OCI-LY7 (cell line): ENCODE data around the gene PANK4. TPM values are rescaled to one million over a fixed set of nuclear protein-coding genes. Genes with fewer than 3 reads are reported as not detected.

ENCODE experiments used
- BruUV-seq: library from RNA; stranded (reverse); fragments of 400-500 nt; replicated peaks from 2 replicates; lab custom pipeline; 2021; lab: Mats Ljungman, UMichigan
- CTCF ChIA-PET: fragments of 300-600 bp; sonication (Branson Sonifier 250); formaldehyde crosslinking; loops from one replicate; lab custom pipeline; 2022; ENCODE audit warnings: antibody characterized with exemption; ENCODE audit not compliant: unreplicated experiment; lab: Charles Lee
- POLR2A ChIA-PET: fragments of 300-600 bp; sonication (Branson Sonifier 250); formaldehyde crosslinking; loops from one replicate; lab custom pipeline; 2022; ENCODE audit warnings: antibody characterized with exemption; lab: Charles Lee
- DNase-seq: peaks from one replicate; pipeline ENCODE4 v3.0.0-alpha.2; 2015; ENCODE audit warnings: low spot score
- H2AFZ ChIP-seq: fragments of 200-600 bp; sonication (generic), shearing (Covaris generic); 2 replicates; pipeline ENCODE4 v1.6.1; 2014; ENCODE audit warnings: mild to moderate bottlenecking, antibody characterized with exemption, low read length, moderate library complexity
- H3K27ac ChIP-seq: fragments of 200-600 bp; sonication (generic); 2 replicates; pipeline ENCODE4 v1.5.1; 2014; ENCODE audit warnings: mixed run types, low read depth, mild to moderate bottlenecking, moderate library complexity, low read length, inconsistent platforms; ENCODE audit not compliant: poor library complexity, severe bottlenecking
- H3K36me3 ChIP-seq: fragments of 200-600 bp; sonication (generic); 2 replicates; pipeline ENCODE4 v1.6.1; 2014; ENCODE audit warnings: mild to moderate bottlenecking, antibody characterized with exemption, low read length, moderate library complexity, mixed read lengths; ENCODE audit not compliant: insufficient read depth
- H3K4me1 ChIP-seq: fragments of 200-600 bp; sonication (generic); 2 replicates; pipeline ENCODE4 v1.5.1; 2014; ENCODE audit warnings: mild to moderate bottlenecking, low read length; ENCODE audit not compliant: insufficient read depth, poor library complexity, severe bottlenecking
- H3K4me2 ChIP-seq: fragments of 200-600 bp; sonication (generic); 2 replicates; pipeline ENCODE4 v1.6.1; 2014; ENCODE audit warnings: mild to moderate bottlenecking, low read length
- H3K4me3 ChIP-seq: fragments of 200-600 bp; sonication (generic); 2 replicates; pipeline ENCODE4 v1.5.1; 2014; ENCODE audit warnings: mild to moderate bottlenecking, low read depth, low read length; ENCODE audit not compliant: poor library complexity, severe bottlenecking
- H3K79me2 ChIP-seq: fragments of 200-600 bp; sonication (generic); 2 replicates; pipeline ENCODE4 v1.6.1; 2016; ENCODE audit warnings: low read depth, mild to moderate bottlenecking, low read length, moderate library complexity, mixed read lengths; ENCODE audit not compliant: insufficient read depth
- H3K9me2 ChIP-seq: fragments of 200-600 bp; sonication (generic); 2 replicates; pipeline ENCODE4 v1.6.1; 2016; ENCODE audit warnings: mild to moderate bottlenecking, low read length, mixed read lengths; ENCODE audit not compliant: insufficient read depth
- H3K9me3 ChIP-seq: fragments of 200-600 bp; sonication (generic); 2 replicates; pipeline ENCODE4 v1.6.1; 2014; ENCODE audit warnings: mild to moderate bottlenecking, mixed run types, low read length, mixed read lengths
- H4K20me1 ChIP-seq: fragments of 200-600 bp; sonication (generic); 2 replicates; pipeline ENCODE4 v1.6.1; 2014; ENCODE audit warnings: mild to moderate bottlenecking, antibody characterized with exemption, low read length, moderate library complexity, mixed read lengths; ENCODE audit not compliant: insufficient read depth
- EZH2phosphoT487 ChIP-seq: fragments of 200-600 bp; sonication (generic); IDR thresholded peaks from 2 replicates; pipeline ENCODE4 v1.6.1; 2018; ENCODE audit warnings: low read depth, borderline replicate concordance, mild to moderate bottlenecking, mixed run types, antibody characterized with exemption, low read length, moderate library complexity, mixed read lengths
- intact Hi-C: fragments of 100-400 bp; cut with micrococcal nuclease; formaldehyde crosslinking; loops from one replicate; pipeline ENCODE4 v1.10.0; 2022; ENCODE audit not compliant: unreplicated experiment
- total RNA-seq, 2 experiments: library from RNA; depleted of rRNA in 1 of 2; stranded (reverse); fragments of >200 nt in 1 of 2; shearing (Covaris generic) in 1 of 2; gene quantifications; 2 replicates each; pipeline ENCODE4 v1.2.3, GENCODE V29; 2014 to 2022
- TF ChIP-seq, protein P1 (sequence below): fragments of 200-600 bp; sonication (generic); conservative IDR thresholded peaks from 2 replicates; pipeline ENCODE4 v1.5.1; 2014; ENCODE audit warnings: mild to moderate bottlenecking, antibody characterized with exemption, low read length, moderate library complexity, mixed read lengths

PANK4 gene
- total RNA-seq, 2 experiments from 2014 or later = 49.1 to 55.9 TPM

- no peaks in the 10 kb centered on the region for H4K20me1 ChIP-seq
- no peaks in the 10 kb centered on the region for H3K79me2 ChIP-seq
- TF ChIP-seq EZH2phosphoT487 = no peak
- TF ChIP-seq, protein P1, sequence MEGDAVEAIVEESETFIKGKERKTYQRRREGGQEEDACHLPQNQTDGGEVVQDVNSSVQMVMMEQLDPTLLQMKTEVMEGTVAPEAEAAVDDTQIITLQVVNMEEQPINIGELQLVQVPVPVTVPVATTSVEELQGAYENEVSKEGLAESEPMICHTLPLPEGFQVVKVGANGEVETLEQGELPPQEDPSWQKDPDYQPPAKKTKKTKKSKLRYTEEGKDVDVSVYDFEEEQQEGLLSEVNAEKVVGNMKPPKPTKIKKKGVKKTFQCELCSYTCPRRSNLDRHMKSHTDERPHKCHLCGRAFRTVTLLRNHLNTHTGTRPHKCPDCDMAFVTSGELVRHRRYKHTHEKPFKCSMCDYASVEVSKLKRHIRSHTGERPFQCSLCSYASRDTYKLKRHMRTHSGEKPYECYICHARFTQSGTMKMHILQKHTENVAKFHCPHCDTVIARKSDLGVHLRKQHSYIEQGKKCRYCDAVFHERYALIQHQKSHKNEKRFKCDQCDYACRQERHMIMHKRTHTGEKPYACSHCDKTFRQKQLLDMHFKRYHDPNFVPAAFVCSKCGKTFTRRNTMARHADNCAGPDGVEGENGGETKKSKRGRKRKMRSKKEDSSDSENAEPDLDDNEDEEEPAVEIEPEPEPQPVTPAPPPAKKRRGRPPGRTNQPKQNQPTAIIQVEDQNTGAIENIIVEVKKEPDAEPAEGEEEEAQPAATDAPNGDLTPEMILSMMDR = no peak
- POLR2A ChIA-PET = no interaction called here
- no peak overlapping the region for H3K4me3 ChIP-seq
- H3K9me3 ChIP-seq = no peaks in the 10 kb centered on the region
- BruUV-seq = no TSS peak
- H3K36me3 ChIP-seq = no peaks in the 10 kb centered on the region
- CTCF ChIA-PET = no interaction called here
- H3K4me2 ChIP-seq = no peak overlapping the region
- no peak for DNase-seq
- no peak overlapping the region for H3K27ac ChIP-seq
- H3K9me2 ChIP-seq = no peaks in the 10 kb centered on the region
- H2AFZ ChIP-seq = no peak overlapping the region
- no peaks in the 10 kb centered on the region for H3K4me1 ChIP-seq
- intact Hi-C loops = no loop called here
Measured at GRCh38 chr1:2563205-2563604, 36.8 kb upstream of the PANK4 start.

DNA sequence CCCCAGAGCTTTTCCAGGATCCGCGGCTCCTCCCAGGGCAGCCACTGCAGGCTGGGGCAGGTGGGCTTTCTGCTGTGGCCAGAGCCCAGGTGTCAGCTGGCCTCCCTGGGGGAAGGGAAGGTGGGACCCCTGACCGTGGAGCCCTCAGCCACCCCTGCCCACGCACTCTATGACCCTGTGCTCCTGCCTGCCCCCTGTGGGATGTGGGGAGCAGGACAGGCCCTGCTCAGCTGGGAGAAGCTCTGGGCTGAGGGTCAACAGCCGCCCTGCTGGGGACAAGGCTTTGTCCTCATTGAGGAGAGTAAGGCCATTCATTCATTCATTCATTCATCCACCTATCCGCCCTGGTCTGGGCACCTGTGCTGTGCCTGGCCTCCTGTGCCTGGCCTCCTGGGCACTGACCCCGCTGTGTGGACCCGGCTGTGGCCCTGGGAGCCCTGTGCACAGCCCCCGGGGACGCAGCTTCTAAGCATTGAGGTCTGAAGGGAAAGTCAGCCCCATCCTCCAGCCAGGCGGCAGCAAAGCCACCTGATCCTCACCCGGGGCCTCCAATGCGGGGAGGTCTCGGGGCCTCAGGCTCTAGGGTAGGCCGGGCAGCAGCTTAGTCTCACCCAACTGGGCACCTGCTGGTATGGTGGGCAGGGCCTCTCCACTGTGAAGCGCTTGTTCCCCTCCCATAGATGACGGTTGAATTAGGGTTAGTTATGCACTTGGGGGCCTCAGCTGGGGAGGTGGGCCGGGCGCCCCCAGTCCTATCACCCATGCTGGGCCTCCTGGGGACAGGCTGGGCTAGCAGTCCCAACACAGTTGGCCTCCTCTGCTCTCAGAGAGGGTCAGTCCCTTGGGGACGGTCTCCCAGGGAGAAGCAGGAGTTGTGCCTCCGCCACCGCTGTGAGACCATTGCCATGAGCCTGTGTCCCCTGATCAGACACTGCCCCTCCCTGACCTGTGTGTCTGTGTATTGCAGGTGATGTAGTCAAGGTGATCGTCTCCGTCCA is 35.8 kb upstream of the PANK4 start:
- Histone ChIP-seq H3K4me2 (no peak overlapping the region), H4K20me1 (no peaks in the 10 kb centered on the region), H3K9me3 (no peaks in the 10 kb centered on the region), H3K36me3 (no peaks in the 10 kb centered on the region), H2AFZ (no peak overlapping the region), H3K4me3 (no peak overlapping the region), H3K4me1 (no peaks in the 10 kb centered on the region), H3K27ac (no peak overlapping the region), H3K9me2 (no peaks in the 10 kb centered on the region), H3K79me2 (no peaks in the 10 kb centered on the region)
- BruUV-seq = no TSS peak
- TF ChIP-seq, protein P1 = peak; percentile 63
- no peak for TF ChIP-seq EZH2phosphoT487
- CTCF ChIA-PET = no interaction called here
- intact Hi-C loops = no loop called here
- POLR2A ChIA-PET = interaction anchor here (1.2 kb wide), 1 partner anchor 23 kb away, joined by 4 read pairs; no protein-coding TSS in a partner anchor
- no peak for DNase-seq

DNA sequence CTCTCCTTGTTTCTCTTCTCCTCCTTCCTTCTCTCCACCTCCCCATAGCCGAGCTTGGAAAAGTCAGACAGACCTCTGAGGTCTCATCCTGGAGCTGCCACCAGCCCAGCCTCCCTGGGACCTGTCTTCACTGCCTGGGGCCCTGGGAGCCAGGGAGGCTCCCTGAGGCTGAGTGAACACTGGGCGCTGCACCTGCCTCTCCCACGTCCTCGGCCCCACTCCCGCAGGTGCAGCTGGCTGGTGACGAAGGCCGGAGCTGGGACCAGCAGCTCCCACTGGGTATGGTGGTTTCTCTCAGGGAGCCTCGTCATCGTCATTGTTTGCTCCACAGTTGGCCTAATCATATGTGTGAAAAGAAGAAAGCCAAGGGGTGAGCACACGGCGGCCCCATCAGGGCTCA is 35.0 kb upstream of the PANK4 start:
- CTCF ChIA-PET = no interaction called here

More for the DNA sequence above, 35.0 kb upstream of the PANK4 start:
- H3K9me3 ChIP-seq = no peaks in the 10 kb centered on the region
- BruUV-seq = no TSS peak
- H2AFZ ChIP-seq = no peak overlapping the region
- no peaks in the 10 kb centered on the region for H4K20me1 ChIP-seq
- no peaks in the 10 kb centered on the region for H3K9me2 ChIP-seq
- intact Hi-C loops = no loop called here
- H3K4me2 ChIP-seq = no peak overlapping the region
- TF ChIP-seq EZH2phosphoT487 = no peak
- TF ChIP-seq, protein P1 = no peak
- no peak for DNase-seq
- no peak overlapping the region for H3K4me3 ChIP-seq
- POLR2A ChIA-PET = interaction anchor here (1.2 kb wide), 1 partner anchor 24 kb away, joined by 4 read pairs; no protein-coding TSS in a partner anchor
- peaks cover 7% of the 10 kb centered on the region for H3K4me1 ChIP-seq
- H3K27ac ChIP-seq = no peak overlapping the region
- H3K79me2 ChIP-seq = no peaks in the 10 kb centered on the region
- no peaks in the 10 kb centered on the region for H3K36me3 ChIP-seq
